Panc1 (cell line): ENCODE results near the gene IRGQ.

Source experiments
- POLR2AphosphoS5 ChIP-seq: IDR thresholded peaks from 2 replicates; pipeline ENCODE4 v1.6.1; 2012; ENCODE audit warnings: mild to moderate bottlenecking, low read depth, low read length, moderate library complexity
- TF ChIP-seq, protein P1 (sequence below): fragments of 450-650 bp; IDR thresholded peaks from 2 replicates; pipeline ENCODE4 v1.5.1; 2017; ENCODE audit warnings: mild to moderate bottlenecking

DNA sequence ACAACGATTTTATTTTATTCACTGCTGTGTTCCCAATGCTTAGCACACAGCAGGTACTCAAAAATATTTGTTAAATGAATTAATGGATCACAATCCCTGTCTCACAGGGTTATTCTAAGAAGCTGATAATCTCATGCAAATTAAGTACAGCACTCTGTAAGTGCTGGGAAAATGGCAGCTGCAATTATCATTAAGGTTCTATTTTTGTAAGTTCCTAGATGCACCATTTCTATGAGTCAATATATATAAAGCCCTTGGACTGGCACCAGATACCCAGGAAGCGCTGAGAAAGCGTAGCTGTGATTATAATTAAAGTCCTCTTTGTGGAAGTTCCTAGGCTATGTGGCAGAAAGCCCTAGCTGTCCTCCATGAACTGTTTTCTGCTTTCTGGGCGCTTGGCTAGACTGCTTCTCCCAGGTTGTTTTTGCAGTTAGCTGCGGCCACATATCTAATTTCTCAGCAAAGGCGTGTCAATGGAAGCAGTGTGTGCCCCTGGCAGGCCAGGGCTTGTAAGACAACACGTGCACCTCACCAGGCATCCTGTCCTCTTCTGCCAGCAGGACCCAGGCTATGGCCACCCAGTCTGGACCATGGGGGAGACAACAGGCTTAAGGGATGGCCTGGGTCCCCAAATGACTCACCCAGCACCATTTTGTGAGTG, 10.8 kb upstream of the IRGQ start:
- TF ChIP-seq, protein P1, sequence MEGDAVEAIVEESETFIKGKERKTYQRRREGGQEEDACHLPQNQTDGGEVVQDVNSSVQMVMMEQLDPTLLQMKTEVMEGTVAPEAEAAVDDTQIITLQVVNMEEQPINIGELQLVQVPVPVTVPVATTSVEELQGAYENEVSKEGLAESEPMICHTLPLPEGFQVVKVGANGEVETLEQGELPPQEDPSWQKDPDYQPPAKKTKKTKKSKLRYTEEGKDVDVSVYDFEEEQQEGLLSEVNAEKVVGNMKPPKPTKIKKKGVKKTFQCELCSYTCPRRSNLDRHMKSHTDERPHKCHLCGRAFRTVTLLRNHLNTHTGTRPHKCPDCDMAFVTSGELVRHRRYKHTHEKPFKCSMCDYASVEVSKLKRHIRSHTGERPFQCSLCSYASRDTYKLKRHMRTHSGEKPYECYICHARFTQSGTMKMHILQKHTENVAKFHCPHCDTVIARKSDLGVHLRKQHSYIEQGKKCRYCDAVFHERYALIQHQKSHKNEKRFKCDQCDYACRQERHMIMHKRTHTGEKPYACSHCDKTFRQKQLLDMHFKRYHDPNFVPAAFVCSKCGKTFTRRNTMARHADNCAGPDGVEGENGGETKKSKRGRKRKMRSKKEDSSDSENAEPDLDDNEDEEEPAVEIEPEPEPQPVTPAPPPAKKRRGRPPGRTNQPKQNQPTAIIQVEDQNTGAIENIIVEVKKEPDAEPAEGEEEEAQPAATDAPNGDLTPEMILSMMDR: no peak
- no peak for TF ChIP-seq POLR2AphosphoS5
